Lung (tissue), 12 donors: ENCODE measurements around the gene ARHGAP15. TPM values are rescaled to one million over a fixed set of nuclear protein-coding genes. Genes with fewer than 3 reads are reported as not detected.
A peak's percentile ranks its signal among the peaks of the same experiment; 100 is the strongest.

Experiments
- ATAC-seq: fragments of 200-7000 bp; cut with Tn5 transposase; one replicate; pipeline ENCODE4 v1.9.1; 2020; ENCODE audit warnings: moderate number of reproducible peaks; ENCODE audit not compliant: insufficient read depth, low FRiP score
- DNase-seq, 3 donors: peaks; one replicate each; pipeline ENCODE4 v3.0.0-alpha.2; 2013 to 2017
- H3K27ac ChIP-seq, 2 donors: one replicate each; pipeline ENCODE4 v1.5.1; 2013; ENCODE audit warnings: mild to moderate bottlenecking in 2 of 2, moderate library complexity in 2 of 2, control low read depth in 1 of 2, inconsistent platforms in 1 of 2, low read depth in 1 of 2, low read length in 1 of 2
- H3K27me3 ChIP-seq, 3 donors: one replicate each; pipeline ENCODE4 v1.5.1; 2013; ENCODE audit warnings: low read length in 2 of 3; ENCODE audit not compliant: control insufficient read depth in 3 of 3, insufficient read depth in 3 of 3
- H3K36me3 ChIP-seq, 4 donors: one replicate each; pipeline ENCODE4 v1.5.1; 2013; ENCODE audit warnings: low read length in 4 of 4, mild to moderate bottlenecking in 1 of 4, moderate library complexity in 1 of 4; ENCODE audit not compliant: control insufficient read depth in 4 of 4, insufficient read depth in 4 of 4
- H3K4me1 ChIP-seq, 5 donors: one replicate each; pipeline ENCODE4 v1.5.1; 2013; ENCODE audit warnings: low read length in 5 of 5, mild to moderate bottlenecking in 2 of 5, moderate library complexity in 1 of 5; ENCODE audit not compliant: control insufficient read depth in 5 of 5, insufficient read depth in 5 of 5
- H3K4me3 ChIP-seq: one replicate; pipeline ENCODE4 v1.5.1; 2013; ENCODE audit warnings: mild to moderate bottlenecking, control low read depth, moderate library complexity
- H3K9ac ChIP-seq, 2 donors: one replicate each; pipeline ENCODE4 v1.5.1; 2013; ENCODE audit warnings: low read length in 2 of 2, control low read depth in 1 of 2; ENCODE audit not compliant: insufficient read depth in 1 of 2
- H3K9me3 ChIP-seq, 4 donors: one replicate each; pipeline ENCODE4 v1.5.1; 2013; ENCODE audit warnings: low read length in 3 of 4, mild to moderate bottlenecking in 1 of 4, moderate library complexity in 1 of 4; ENCODE audit not compliant: control insufficient read depth in 4 of 4, insufficient read depth in 3 of 4
- CTCF ChIP-seq: IDR thresholded peaks from 2 replicates; pipeline ENCODE4 v1.5.1; 2012; ENCODE audit warnings: mild to moderate bottlenecking; ENCODE audit errors: control extremely low read depth, extremely low read depth
- WGBS, 2 donors: extraction: QIAGEN DNeasy Blood & Tissue Kit; methylation state at CpG; one replicate each; pipeline ENCODE4 v1.1.7; 2013; 5-methylcytosine and 5-hydroxymethylcytosine counted together
- polyA plus RNA-seq, 2 donors: library from polyadenylated mRNA; stranded (reverse); fragments of 200-250 nt; gene quantifications; one replicate each; pipeline ENCODE4 v1.2.1, GENCODE V29; 2013
- total RNA-seq, 2 donors: library from RNA; depleted of rRNA in 1 of 2; stranded (reverse); fragments of >200 nt in 1 of 2; gene quantifications; one replicate each; pipeline ENCODE4 v1.2.1, GENCODE V29; 2014 to 2021
- donor health status: control.
- donor health status: control.
- donor health status: Bipolar disorder and iron deficiency.
- donor health status: healthy.
- donor health status: DM: yes; HTN: yes; CAD: no.

ARHGAP15 gene
- total and polyA plus RNA-seq, 4 donors = 5.9 to 74.3 (median 13.2) TPM

DNA sequence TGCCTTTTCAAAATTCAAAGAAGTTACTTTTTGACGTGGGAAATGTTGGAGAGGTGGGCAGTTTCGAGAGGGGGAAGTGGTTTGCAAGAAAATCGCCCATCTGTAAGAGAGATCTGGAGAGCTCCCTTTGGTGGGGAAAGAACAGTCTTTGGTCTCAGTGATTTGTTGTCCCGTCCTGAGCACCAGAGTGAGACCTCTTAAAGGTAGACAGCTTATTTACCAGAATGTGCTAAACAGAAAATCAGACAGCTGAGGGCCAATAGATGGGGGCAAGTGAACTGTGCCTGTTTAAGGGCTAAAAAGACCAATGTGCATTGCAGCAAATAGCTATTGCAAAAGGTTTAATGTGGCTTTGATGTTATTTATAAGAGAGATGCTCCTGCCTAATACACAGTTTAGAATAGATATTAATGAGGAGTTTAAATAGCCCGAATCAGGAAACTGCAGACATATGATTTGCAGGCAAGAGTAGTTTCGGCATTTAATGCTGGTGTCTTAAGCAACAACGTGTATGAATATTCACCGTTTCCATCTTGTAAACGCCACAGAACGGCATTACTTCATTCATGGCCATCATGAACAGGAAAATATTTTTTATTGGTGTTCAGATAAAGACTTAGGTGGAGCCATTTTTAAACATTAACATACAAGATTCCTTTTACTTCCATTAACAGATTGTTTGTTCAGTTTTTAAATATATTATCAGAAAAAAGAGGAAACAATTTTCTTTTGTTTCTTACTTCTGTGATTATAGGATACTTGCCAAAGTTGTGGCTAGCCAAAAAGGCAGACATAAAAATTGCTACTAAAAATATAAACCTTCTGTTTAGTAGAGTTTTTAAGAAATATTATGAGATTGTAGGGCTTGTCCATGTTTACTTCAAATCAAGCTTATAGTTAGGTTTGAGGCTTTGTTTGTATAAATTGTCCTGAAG is 29.6 kb downstream of the ARHGAP15 start:
- 29 to 51% methylated on average over 10 of the region's 10 CpGs for WGBS, 2 donors
- Histone ChIP-seq H3K36me3 (no peaks in the 10 kb centered on the region), H3K4me3 (no peak overlapping the region), H3K27me3 (no peaks in the 10 kb centered on the region), H3K27ac (no peak overlapping the region), H3K4me1 (peaks cover 0 to 46% (median 12%) of the 10 kb centered on the region in 5 donors), H3K9me3 (no peaks in the 10 kb centered on the region), H3K9ac (no peak overlapping the region)
- ATAC-seq (no peak), DNase-seq (peak in 2 of 3 donors; percentile 68 to 73)
- TF ChIP-seq CTCF = no peak

DNA sequence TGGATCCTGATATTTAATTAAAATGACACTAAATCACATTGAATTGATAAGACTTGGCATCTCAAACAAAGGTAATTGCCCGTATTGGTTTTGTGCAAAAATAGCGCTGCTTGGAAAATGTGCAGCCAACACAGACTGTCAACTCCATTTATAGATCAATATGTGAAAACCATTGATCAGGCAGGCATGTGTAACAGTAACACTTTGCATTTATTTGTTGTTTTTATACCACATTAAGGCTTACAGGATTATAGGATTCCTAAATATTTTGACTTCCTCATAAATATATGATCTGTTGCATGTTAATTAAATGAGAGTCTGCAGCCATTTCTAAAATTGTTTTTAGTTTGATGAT is 30.2 kb downstream of the ARHGAP15 start:
- ATAC-seq (no peak), DNase-seq (peak in 1 of 3 donors; percentile 24)
- TF ChIP-seq CTCF = no peak
- Histone ChIP-seq H3K4me3 (no peak overlapping the region), H3K27me3 (no peaks in the 10 kb centered on the region), H3K9me3 (no peaks in the 10 kb centered on the region), H3K27ac (no peak overlapping the region), H3K9ac (no peak overlapping the region), H3K36me3 (no peaks in the 10 kb centered on the region), H3K4me1 (peaks cover 0 to 46% (median 12%) of the 10 kb centered on the region in 5 donors)
- WGBS, 2 donors = 73 to 74% methylated on average over 2 of the region's 2 CpGs

DNA sequence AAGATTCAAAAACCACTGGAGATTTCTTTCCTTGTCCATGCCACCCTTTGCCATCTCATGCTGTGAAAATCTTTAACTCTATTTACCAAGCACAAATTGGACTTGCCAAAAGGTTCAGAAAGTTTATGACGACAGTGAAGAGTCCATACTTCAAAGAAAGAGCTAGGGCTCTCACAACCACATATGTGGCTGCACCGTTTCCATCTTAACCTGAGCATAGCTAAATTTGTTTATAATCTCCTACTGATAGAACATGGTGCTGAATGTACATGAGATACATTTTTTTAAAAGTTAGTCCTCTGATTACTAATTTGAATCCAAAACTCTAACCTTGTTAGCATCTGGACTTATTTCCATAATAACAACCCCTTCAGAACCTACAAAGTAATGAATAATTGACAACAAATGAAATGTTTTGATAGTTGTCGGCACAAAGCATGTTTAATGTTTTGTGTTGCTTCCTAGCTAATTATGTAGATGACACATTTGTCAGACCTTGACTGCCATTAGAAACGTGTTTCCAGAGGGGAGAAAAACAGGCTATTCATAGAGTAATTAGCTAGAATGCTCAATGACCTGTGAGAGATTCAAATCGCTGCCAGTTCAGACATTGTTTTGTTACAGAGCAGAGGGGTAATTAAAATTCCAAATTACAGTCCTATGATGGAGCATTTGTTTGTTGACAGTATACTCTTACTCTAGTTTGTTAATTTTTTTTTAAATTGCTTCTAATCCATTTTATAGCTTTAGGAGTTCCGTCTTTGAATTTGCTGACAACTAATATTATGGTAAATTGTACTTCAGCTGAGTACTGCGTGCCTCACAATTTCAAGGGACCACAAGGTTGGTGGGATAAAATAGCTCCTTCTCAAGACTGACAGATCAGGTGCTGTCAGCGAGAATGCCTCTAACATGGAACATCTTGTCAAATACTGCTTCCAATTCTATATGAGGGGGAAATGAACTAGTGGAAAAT is 31.8 kb downstream of the ARHGAP15 start:
- DNase-seq (peak in 1 of 3 donors; percentile 5), ATAC-seq (no peak)
- Histone ChIP-seq H3K4me1 (peaks cover 0 to 46% (median 12%) of the 10 kb centered on the region in 5 donors), H3K27me3 (no peaks in the 10 kb centered on the region), H3K4me3 (no peak overlapping the region), H3K9ac (no peak overlapping the region), H3K9me3 (no peaks in the 10 kb centered on the region), H3K27ac (no peak overlapping the region), H3K36me3 (no peaks in the 10 kb centered on the region)
- TF ChIP-seq CTCF = no peak
- 81 to 86% methylated on average over 8 of the region's 8 CpGs for WGBS, 2 donors
